ENCODE measurements around the gene DENND4C.

DENND4C gene

GRCh38 chr9:19209188-19209587, 21.3 kb upstream of the DENND4C start:
- Histone ChIP-seq H3K4me2 (ENCODE audit: low read length) (no peak overlapping the region), H3K27ac (ENCODE audit: low read depth, low read length, poor library complexity, severe bottlenecking) (no peak overlapping the region), H3K36me3 (ENCODE audit: insufficient read depth, low read length) (no peaks in the 10 kb centered on the region), H3K27me3 (ENCODE audit: insufficient read depth, low read length) (no peaks in the 10 kb centered on the region), H3K4me3 (ENCODE audit: low read depth, low read length, poor library complexity, severe bottlenecking) (no peak overlapping the region), H3K4me1 (ENCODE audit: insufficient read depth, low read length, severe bottlenecking) (no peaks in the 10 kb centered on the region), H4K20me1 (ENCODE audit: insufficient read depth, low read length) (no peaks in the 10 kb centered on the region), H3K79me2 (ENCODE audit: insufficient read depth, low read length) (no peaks in the 10 kb centered on the region), H2AFZ (ENCODE audit: low read length) (no peak overlapping the region), H3F3A (ENCODE audit: insufficient read depth, low read length) (no peaks in the 10 kb centered on the region), H3K9me3 (ENCODE audit: low read length) (no peaks in the 10 kb centered on the region), H3K9me2 (ENCODE audit: low read depth, low read length) (no peaks in the 10 kb centered on the region), H3K9ac (ENCODE audit: low read length) (no peak overlapping the region)
- TF ChIP-seq CTCF (IDR thresholded peaks at IDR 0.05; ENCODE audit: low read length) (no peak), EZH2 (IDR thresholded peaks at IDR 0.05; ENCODE audit: borderline replicate concordance, low read length) (no peak)

GRCh38 chr9:19213823-19214222, 16.7 kb upstream of the DENND4C start:
- Histone ChIP-seq H3K9me2 (ENCODE audit: low read depth, low read length) (no peaks in the 10 kb centered on the region), H2AFZ (ENCODE audit: low read length) (no peak overlapping the region), H4K20me1 (ENCODE audit: insufficient read depth, low read length) (no peaks in the 10 kb centered on the region), H3K36me3 (ENCODE audit: insufficient read depth, low read length) (no peaks in the 10 kb centered on the region), H3K27ac (ENCODE audit: low read depth, low read length, poor library complexity, severe bottlenecking) (no peak overlapping the region), H3K79me2 (ENCODE audit: insufficient read depth, low read length) (no peaks in the 10 kb centered on the region), H3K9ac (ENCODE audit: low read length) (no peak overlapping the region), H3K4me1 (ENCODE audit: insufficient read depth, low read length, severe bottlenecking) (no peaks in the 10 kb centered on the region), H3K4me3 (ENCODE audit: low read depth, low read length, poor library complexity, severe bottlenecking) (no peak overlapping the region), H3K4me2 (ENCODE audit: low read length) (no peak overlapping the region), H3F3A (ENCODE audit: insufficient read depth, low read length) (no peaks in the 10 kb centered on the region), H3K27me3 (ENCODE audit: insufficient read depth, low read length) (no peaks in the 10 kb centered on the region), H3K9me3 (ENCODE audit: low read length) (no peaks in the 10 kb centered on the region)
- no peak for TF ChIP-seq CTCF (IDR thresholded peaks at IDR 0.05; ENCODE audit: low read length)
- no peak for TF ChIP-seq EZH2 (IDR thresholded peaks at IDR 0.05; ENCODE audit: borderline replicate concordance, low read length)

GRCh38 chr9:19216466-19216865, 14.0 kb upstream of the DENND4C start:
- Histone ChIP-seq H3K27ac (ENCODE audit: low read depth, low read length, poor library complexity, severe bottlenecking) (no peak overlapping the region), H3K4me2 (ENCODE audit: low read length) (no peak overlapping the region), H3K79me2 (ENCODE audit: insufficient read depth, low read length) (no peaks in the 10 kb centered on the region), H3K9me2 (ENCODE audit: low read depth, low read length) (no peaks in the 10 kb centered on the region), H3K4me3 (ENCODE audit: low read depth, low read length, poor library complexity, severe bottlenecking) (no peak overlapping the region), H3K27me3 (ENCODE audit: insufficient read depth, low read length) (no peaks in the 10 kb centered on the region), H3K9me3 (ENCODE audit: low read length) (no peaks in the 10 kb centered on the region), H3F3A (ENCODE audit: insufficient read depth, low read length) (no peaks in the 10 kb centered on the region), H4K20me1 (ENCODE audit: insufficient read depth, low read length) (no peaks in the 10 kb centered on the region), H3K36me3 (ENCODE audit: insufficient read depth, low read length) (no peaks in the 10 kb centered on the region), H3K9ac (ENCODE audit: low read length) (no peak overlapping the region), H2AFZ (ENCODE audit: low read length) (no peak overlapping the region), H3K4me1 (ENCODE audit: insufficient read depth, low read length, severe bottlenecking) (no peaks in the 10 kb centered on the region)
- no peak for TF ChIP-seq EZH2 (IDR thresholded peaks at IDR 0.05; ENCODE audit: borderline replicate concordance, low read length)
- TF ChIP-seq CTCF (IDR thresholded peaks at IDR 0.05; ENCODE audit: low read length) = no peak

All from OCI-LY1 (cell line).